Gastrocnemius medialis (tissue), 4 donors: Measurements from ENCODE around the gene FAM181A. TPM values are rescaled to one million over a fixed set of nuclear protein-coding genes. Genes with fewer than 3 reads are reported as not detected.

ENCODE experiments used
- ATAC-seq, 2 donors: fragments of 150-250 bp; one replicate each; pipeline ENCODE4 v1.9.1; 2016
- DNase-seq, 2 donors: peaks; one replicate each; pipeline ENCODE4 v3.0.0-alpha.2; 2019
- H3K27ac ChIP-seq, 4 donors: fragments of 200-600 bp; sonication (generic); 1 replicate in 1 of 4; 2 replicates in 3 of 4; pipeline ENCODE4 v1.5.1; 2016 to 2018; ENCODE audit warnings: mild to moderate bottlenecking in 2 of 4, moderate library complexity in 1 of 4
- H3K27me3 ChIP-seq, 3 donors: fragments of 200-600 bp; sonication (generic) in 2 of 3; 1 replicate in 1 of 3; 2 replicates in 2 of 3; pipeline versions ENCODE4 v1.5.1 to v1.6.0; 2016 to 2019; ENCODE audit warnings: mild to moderate bottlenecking in 1 of 3, moderate library complexity in 1 of 3
- H3K36me3 ChIP-seq, 2 donors: fragments of 200-600 bp; sonication (generic) in 1 of 2; one replicate each; pipeline ENCODE4 v1.5.1; 2017 to 2018
- H3K4me1 ChIP-seq, 2 donors: fragments of 200-600 bp; sonication (generic) in 1 of 2; one replicate each; pipeline ENCODE4 v1.5.1; 2016 to 2017; ENCODE audit warnings: mild to moderate bottlenecking in 2 of 2
- H3K4me3 ChIP-seq, 4 donors: fragments of 200-600 bp; sonication (generic) in 3 of 4; 1 replicate in 1 of 4; 2 replicates in 3 of 4; pipeline ENCODE4 v1.5.1; 2016 to 2019; ENCODE audit warnings: mild to moderate bottlenecking in 2 of 4
- H3K9me3 ChIP-seq, 3 donors: fragments of 200-600 bp; sonication (generic) in 2 of 3; 1 replicate in 1 of 3; 2 replicates in 2 of 3; pipeline ENCODE4 v1.5.1; 2016 to 2019
- CTCF ChIP-seq, 5 experiments: fragments of 450-650 bp in 3 of 5; fragments of 200-600 bp in 2 of 5; sonication (generic) in 2 of 5; IDR thresholded peaks in 4 of 5; conservative IDR thresholded peaks in 1 of 5; 1 replicate in 4 of 5; 2 replicates in 1 of 5; pipeline ENCODE4 v1.5.1; 2016 to 2019; ENCODE audit warnings: antibody characterized with exemption in 5 of 5, mild to moderate bottlenecking in 3 of 5, moderate library complexity in 3 of 5
- POLR2A ChIP-seq, 2 donors: fragments of 450-650 bp; IDR thresholded peaks; one replicate each; pipeline ENCODE4 v1.6.1; 2017; ENCODE audit warnings: antibody characterized with exemption in 2 of 2, mild to moderate bottlenecking in 2 of 2, moderate library complexity in 2 of 2
- in situ Hi-C, 4 donors: fragments of 200-750 bp; cut with MboI; loops; one replicate each; pipeline versions ENCODE4 v1.15.0 to v1.8.0; 2017; ENCODE audit warnings: low sequenced_read_pairs in 4 of 4
- intact Hi-C: fragments of 100-400 bp; cut with DNase I; formaldehyde crosslinking; loops from one replicate; pipeline ENCODE4 v1.15.1; 2023; ENCODE audit warnings: low total_unique reads
- total RNA-seq, 4 donors: library from RNA; depleted of rRNA; stranded (reverse); fragments of >200 nt; gene quantifications; one replicate each; pipeline versions ENCODE4 v1.1.0 to v1.2.3, GENCODE V29; 2016

FAM181A gene
- total RNA-seq, 4 donors from 2014 or later = not detected

GRCh38 chr14:93959239-93960107 is 32.3 kb downstream of the FAM181A start:
- peak overlapping the region; percentile 97 to 100 (median 98) for H3K27ac ChIP-seq
- peaks cover 0 to 18% of the 10 kb centered on the region in 2 donors for H3K36me3 ChIP-seq
- TF ChIP-seq CTCF (IDR thresholded peaks at IDR 0.05 in 4 of 5, conservative IDR thresholded peaks at IDR 0.05 in 1 of 5) = no peak
- peak; percentile 50 to 82 for TF ChIP-seq POLR2A (IDR thresholded peaks at IDR 0.05)
- ATAC-seq = peak; percentile 55 to 56
- no peaks in the 10 kb centered on the region for H3K27me3 ChIP-seq
- no peak overlapping the region for H3K4me3 ChIP-seq
- in situ Hi-C loops (no loop called here), intact Hi-C loops (loop anchor here (2.0 to 5.0 kb wide), 2 partner anchors 15 to 38 kb away; partner anchors contain the start of gene CCDC197)
- peak; percentile 93 to 96 for DNase-seq
- peaks cover 92 to 97% of the 10 kb centered on the region in 2 donors for H3K4me1 ChIP-seq
- no peaks in the 10 kb centered on the region for H3K9me3 ChIP-seq

GRCh38 chr14:93960108-93960475 is 32.9 kb downstream of the FAM181A start:
- TF ChIP-seq CTCF (IDR thresholded peaks at IDR 0.05 in 4 of 5, conservative IDR thresholded peaks at IDR 0.05 in 1 of 5) (no peak), POLR2A (IDR thresholded peaks at IDR 0.05) (no peak)
- H3K4me1 ChIP-seq = peaks cover 93 to 97% of the 10 kb centered on the region in 2 donors
- intact Hi-C loops (no loop called here), in situ Hi-C loops (no loop called here)
- H3K36me3 ChIP-seq = peaks cover 0 to 12% of the 10 kb centered on the region in 2 donors
- no peaks in the 10 kb centered on the region for H3K27me3 ChIP-seq
- no peaks in the 10 kb centered on the region for H3K9me3 ChIP-seq
- DNase-seq (no peak), ATAC-seq (no peak)
- H3K4me3 ChIP-seq = no peak overlapping the region
- peak overlapping the region; percentile 97 to 100 (median 98) for H3K27ac ChIP-seq

- DNase-seq (no peak), ATAC-seq (no peak)
- peak overlapping the region; percentile 97 to 100 (median 98) for H3K27ac ChIP-seq
- H3K4me1 ChIP-seq = peaks cover 94 to 97% of the 10 kb centered on the region in 2 donors
- H3K27me3 ChIP-seq = no peaks in the 10 kb centered on the region
- intact Hi-C loops = no loop called here
- H3K4me3 ChIP-seq = no peak overlapping the region
- in situ Hi-C loops = no loop called here
- H3K9me3 ChIP-seq = no peaks in the 10 kb centered on the region
- TF ChIP-seq POLR2A (IDR thresholded peaks at IDR 0.05) (no peak), CTCF (IDR thresholded peaks at IDR 0.05 in 4 of 5, conservative IDR thresholded peaks at IDR 0.05 in 1 of 5) (no peak)
- peaks cover 0 to 12% of the 10 kb centered on the region in 2 donors for H3K36me3 ChIP-seq
Observed at GRCh38 chr14:93960774-93961438, 33.8 kb downstream of the FAM181A start.

GRCh38 chr14:93961620-93962019 is 34.5 kb downstream of the FAM181A start:
- TF ChIP-seq CTCF (IDR thresholded peaks at IDR 0.05 in 4 of 5, conservative IDR thresholded peaks at IDR 0.05 in 1 of 5) = no peak
- peak in 1 of 2 donors; percentile 11 for TF ChIP-seq POLR2A (IDR thresholded peaks at IDR 0.05)
- Histone ChIP-seq H3K4me3 (no peak overlapping the region), H3K36me3 (peaks cover 0 to 6% of the 10 kb centered on the region in 2 donors), H3K27me3 (no peaks in the 10 kb centered on the region), H3K27ac (peak overlapping the region; percentile 97 to 100 (median 98)), H3K4me1 (peaks cover 94 to 97% of the 10 kb centered on the region in 2 donors), H3K9me3 (no peaks in the 10 kb centered on the region)
- in situ Hi-C loops = no loop called here
- ATAC-seq (no peak), DNase-seq (no peak)
- intact Hi-C loops = no loop called here
